NT2/D1 (cell line): ENCODE measurements around the gene FAM47E.

ENCODE experiments used
- YY1 ChIP-seq: IDR thresholded peaks from 2 replicates; pipeline ENCODE4 v1.6.1; 2011; ENCODE audit not compliant: insufficient read length, insufficient read depth
- ZNF274 ChIP-seq: IDR thresholded peaks from 2 replicates; pipeline ENCODE4 v1.6.1; 2011; ENCODE audit warnings: mild to moderate bottlenecking, low read depth, low read length

GRCh38 chr4:76240236-76240635, 11.3 kb upstream of the FAM47E start:
- TF ChIP-seq YY1: no peak
- no peak for TF ChIP-seq ZNF274
